Measurements from ENCODE around the gene RAB19.

The RAB19 gene, protein sequence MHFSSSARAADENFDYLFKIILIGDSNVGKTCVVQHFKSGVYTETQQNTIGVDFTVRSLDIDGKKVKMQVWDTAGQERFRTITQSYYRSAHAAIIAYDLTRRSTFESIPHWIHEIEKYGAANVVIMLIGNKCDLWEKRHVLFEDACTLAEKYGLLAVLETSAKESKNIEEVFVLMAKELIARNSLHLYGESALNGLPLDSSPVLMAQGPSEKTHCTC

DNA sequence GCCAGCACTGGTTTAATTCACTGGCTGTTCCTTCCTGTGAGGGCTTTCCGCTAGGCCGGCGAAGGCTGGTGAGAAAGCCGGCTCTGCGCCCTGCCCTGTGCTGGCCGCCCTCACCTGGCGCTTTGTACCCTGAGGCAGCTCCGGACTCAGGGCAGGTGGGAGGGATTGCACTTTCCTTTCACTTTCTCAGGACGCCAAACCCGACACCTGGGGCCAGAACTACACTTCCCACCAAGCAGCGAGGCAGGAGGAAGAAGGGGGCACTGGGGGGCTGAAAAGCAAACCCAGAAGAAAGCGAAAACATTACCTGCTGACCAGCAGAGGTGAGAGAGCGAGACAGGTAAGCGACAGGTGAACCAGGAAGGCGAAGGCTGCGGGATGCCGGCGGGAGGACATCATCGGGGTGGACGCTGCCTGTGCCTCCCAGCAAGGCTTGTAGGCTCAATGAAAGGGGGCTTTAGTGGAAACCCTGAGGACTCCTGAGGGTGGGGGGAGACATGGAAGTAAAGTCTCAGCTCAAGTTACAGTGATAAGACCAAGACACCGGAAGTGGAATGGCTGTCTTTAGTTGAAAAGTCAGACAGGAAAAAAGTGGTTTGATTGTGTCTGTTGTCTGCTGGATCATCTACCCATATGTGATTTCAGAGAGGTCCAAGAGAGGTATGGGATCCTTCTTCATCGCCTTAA lies at the start of gene RAB19:
RAB19 (plus strand) TSS at position 181 of the 687 bp plus-strand sequence. CDS start 3,589 bp downstream, outside the sequence.
- no peak for DNase-seq (ENCODE audit: low read depth in 2 of 2)

DNA sequence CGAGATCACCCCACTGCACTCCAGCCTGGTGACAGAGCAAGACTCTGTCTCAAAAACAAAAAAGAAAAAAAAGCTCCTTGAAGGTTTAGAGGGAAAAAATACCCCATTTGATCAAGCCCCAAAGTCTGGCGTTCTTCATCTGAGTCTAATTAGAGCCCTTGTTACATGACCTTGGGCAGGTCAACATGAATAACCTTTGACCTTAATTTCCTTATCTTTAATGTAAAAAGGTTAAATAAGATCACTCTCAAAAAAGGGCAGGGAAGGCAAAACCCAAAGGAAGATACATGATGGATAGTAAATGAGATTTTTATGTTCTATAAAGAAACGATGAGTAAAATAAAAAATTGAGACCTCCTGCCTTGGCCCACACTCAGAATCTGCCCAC lies 45.8 kb upstream of the RAB19 start:
- no peak for DNase-seq (ENCODE audit: low read depth in 2 of 2)

DNA sequence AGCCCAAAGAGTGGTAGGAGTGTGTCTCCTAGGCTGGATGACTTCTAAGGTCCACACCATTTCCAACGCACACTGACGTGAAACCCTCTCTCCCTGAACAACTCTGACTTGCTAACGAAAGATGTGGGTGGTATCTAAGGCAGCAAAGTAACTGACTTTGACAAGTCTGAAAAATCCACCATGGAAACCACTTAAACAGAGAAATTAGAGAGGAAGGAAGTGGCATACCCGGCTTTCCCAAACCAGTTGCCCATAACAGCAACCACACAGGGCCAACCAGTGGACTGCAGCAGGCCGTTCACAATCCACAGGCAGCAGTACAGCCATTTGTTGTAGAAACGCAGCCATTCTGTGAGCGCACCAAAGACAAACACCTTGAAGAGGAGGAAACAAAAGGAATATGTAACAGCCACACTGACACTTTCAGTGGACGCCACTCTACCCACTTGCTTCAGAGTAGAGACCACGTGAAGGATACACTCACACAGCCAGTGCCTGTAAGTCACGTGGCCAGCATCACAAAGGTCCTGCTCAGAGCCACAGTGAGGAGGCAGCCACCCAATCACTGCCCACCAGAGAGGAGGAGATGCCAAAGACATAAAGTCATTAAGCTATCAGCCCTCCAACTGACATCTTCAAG lies 45.3 kb upstream of the RAB19 start:
- no peak for DNase-seq (ENCODE audit: low read depth in 2 of 2)

DNA sequence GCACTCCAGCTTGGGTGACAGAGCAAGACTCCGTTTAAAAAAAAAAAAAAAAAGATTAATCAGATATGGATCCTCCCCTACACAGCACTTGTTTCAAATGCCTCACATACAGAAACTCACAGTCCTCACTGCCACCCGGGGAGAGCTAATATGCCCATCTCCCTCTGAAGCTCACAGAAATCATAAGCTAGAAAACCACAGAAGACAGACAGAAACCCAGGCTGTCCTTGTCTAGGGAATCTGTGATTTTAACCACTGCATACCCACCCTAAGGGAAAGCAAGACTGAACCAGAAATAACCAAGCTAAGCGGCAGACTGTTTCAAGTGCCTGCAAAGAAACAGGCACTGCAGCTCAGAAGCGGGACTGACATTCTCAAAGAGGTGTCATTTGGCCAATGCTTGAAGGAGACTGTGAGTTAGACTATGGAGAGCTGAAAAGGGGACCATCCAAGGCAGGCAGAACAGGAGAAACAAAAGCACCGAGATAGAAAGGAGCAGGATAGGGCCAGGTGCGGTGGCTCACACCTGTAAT lies 43.1 kb upstream of the RAB19 start:
- no peak for DNase-seq (ENCODE audit: low read depth in 2 of 2)

DNA sequence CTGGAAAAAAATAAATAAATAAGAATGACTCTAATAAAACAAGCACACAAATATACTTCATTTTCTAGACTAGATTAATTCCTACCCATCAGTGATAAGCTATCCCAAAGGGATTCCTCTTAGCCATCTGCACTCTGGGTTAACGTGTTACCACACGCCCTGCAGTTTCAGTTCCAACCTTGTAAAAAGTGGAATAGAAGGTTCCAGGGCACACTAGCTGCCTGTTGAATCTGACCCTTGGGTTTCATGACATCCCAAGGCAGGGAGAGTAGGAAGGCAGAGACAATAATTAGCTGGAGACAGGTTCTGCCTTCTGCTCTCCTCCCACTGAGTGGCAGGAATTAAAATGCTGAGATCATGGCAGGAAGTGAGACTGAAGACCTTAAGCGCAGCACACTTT lies 39.0 kb upstream of the RAB19 start:
- no peak for DNase-seq (ENCODE audit: low read depth in 2 of 2)

DNA sequence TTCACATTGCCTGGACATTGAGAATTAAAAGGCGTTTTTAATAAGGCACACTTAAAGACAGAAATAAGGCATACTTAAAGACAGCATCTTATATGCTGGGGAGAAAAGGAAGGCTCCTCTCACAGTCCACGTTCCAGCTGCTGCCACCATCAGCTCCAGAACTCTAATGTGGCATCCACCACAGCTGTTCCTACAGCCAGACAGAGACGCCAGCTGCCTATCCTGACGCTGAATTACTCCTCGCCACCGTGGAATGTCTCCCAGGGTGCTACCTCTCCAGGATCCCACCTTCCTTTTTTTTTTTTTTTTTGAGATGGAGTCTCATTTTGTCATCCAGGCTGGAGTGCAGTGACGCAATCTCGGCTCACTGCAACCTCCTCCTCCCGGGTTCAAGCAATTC lies 36.3 kb upstream of the RAB19 start:
- no peak for DNase-seq (ENCODE audit: low read depth in 2 of 2)

DNA sequence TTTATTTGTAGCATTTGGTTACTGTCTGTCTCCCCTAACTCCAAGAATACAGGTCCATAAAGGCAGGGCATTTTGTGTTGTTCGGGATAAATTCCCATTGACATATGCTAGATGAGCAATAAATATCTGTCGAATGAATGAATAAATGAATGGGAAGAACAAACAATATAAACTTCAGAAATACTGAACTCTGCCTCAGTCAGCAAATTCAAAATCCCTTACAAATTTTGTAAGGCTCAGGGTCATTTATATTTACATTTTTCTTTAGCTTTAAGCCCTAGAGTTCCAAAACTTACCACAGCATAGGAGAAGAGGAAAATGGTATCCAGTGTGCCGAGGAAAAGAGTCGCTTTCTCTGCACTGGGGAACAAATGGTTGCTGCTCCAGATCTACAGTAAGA lies 34.6 kb upstream of the RAB19 start:
- no peak for DNase-seq (ENCODE audit: low read depth in 2 of 2)

DNA sequence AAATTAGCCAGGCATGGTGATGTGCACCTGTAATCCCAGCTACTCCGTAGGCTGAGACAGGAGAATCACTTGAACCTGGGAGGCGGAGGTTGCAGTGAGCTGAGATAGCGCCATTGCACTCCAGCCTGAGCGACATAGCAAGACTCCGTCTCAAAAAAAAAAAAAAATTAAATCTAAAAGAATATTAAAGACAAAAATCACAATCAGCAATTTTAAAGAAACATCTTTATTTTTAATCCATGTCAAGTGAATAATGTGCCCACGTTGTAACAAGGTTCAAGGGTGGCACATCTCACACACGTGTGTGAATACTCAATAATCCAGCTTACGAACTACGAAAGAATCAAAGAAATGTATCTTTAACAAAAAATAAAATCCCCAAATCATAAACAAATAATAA lies 28.5 kb upstream of the RAB19 start:
- no peak for DNase-seq (ENCODE audit: low read depth in 2 of 2)

DNA sequence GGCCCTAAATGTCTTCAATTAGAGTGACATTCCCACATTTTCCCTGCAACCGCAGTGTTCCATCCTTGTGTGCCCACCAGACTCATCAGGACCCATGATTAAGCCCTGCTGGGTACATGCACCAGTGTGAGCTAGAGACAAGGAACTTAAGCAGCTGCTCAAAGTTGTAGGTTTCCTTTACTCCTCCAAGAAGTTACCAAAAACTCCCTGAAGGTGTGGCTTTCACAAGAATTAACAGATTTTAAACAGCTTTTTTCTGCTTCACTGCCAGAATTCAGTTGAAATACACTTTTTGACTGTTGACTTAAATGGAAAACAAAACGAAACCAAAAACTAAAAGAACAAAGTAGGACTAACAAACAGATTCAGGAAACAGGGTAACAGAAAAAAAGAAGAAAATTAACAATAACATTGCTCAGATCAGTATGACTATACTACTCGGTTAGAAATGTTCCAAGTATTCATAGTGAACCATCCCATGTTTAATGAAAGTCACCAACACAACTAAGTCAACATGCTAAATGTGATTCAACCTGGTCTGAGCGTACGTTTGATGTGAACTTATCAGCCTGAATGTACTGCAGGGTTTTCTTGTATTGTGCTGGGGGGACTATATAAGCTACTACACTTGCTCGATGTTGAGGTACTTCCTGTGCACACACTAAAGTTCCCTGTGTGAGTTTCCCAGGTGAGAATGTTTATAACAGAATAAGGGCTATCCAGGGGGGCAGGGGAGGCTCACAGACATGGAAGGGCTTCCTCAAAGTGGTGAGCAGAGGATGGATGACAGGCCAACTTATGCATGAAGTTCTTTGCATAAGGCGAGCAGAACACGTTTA lies 27.7 kb upstream of the RAB19 start:
- no peak for DNase-seq (ENCODE audit: low read depth in 2 of 2)

DNA sequence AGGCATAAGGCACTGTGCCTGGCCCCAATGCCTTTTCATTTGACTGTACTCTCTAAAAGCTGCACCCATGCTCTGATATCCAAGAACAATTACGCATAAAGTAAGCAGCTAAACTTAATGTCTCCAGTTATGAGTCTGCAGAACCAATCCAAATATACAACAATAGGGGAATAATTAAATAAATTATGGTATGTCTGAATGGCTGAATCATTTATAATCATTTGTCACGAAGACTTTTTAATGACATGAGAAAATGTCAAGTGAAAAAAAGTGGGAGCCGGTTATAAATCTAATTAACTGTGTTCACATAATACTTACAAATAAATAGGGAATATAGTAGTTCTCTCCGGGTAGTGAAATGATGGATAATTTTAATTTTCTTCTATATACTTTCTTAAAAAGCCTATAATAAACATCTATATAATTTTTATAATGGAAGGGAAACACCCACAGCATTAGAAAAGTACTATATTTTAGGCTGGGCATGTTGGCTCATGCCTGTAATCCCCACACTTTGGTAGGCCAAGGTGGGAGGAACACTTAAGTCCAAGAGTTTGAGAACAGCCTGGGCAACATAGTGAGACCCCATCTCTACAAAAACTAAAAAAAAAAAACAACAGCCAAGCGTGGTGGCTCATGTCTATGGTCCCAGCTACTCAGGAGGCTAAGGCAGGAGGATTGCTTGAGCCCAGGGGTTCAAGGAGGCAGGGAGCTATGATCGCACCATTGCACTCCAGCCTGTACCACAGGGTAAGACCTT lies 19.7 kb upstream of the RAB19 start:
- no peak for DNase-seq (ENCODE audit: low read depth in 2 of 2)

DNA sequence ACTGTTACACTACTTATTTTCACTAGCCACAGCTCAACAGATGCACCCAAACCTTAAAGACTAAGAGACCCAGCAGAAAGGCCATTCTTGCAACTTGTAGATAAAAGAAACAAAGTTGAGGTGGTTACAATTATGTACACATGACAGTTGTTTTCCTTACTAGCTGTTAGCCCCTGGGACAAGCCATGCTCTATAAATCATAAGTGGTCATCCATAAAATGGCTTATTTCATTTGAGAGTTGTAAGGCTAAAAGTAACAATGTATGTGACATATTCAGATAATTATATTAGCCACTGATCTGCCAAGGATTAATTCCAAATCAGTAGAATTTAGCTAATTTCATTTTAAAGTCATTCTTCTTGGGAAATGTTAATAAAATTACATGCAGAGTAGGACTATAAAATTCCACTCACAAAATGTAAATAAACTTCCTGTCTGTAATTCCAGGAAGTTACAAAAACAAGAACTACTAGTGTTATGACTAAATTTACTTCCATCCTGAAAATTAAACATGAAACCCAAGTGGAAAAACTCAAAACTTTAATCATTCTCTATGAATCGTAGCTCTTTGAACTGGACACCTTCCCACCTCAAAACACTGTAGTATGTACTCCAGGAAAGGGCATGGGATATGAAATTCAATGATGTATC lies 18.8 kb upstream of the RAB19 start:
- no peak for DNase-seq (ENCODE audit: low read depth in 2 of 2)

DNA sequence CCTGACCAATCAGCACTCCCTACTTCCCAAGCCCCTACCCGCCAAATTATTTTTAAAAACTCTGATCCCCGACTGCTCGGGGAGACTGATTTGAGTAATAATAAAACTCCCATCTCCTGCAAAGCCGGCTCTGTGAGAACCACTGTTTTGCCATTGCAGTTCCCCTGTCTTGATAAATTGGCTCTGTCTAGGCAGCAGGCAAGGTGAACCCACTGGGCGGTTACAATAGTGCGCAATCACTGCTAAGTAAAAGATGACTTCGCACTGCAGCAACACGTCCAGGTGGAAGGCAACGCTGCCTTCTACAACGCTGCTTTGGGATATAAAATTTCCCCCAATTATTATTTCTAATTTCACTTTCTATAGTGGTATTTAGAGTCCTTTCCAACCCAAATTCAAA lies 14.4 kb upstream of the RAB19 start:
- no peak for DNase-seq (ENCODE audit: low read depth in 2 of 2)

DNA sequence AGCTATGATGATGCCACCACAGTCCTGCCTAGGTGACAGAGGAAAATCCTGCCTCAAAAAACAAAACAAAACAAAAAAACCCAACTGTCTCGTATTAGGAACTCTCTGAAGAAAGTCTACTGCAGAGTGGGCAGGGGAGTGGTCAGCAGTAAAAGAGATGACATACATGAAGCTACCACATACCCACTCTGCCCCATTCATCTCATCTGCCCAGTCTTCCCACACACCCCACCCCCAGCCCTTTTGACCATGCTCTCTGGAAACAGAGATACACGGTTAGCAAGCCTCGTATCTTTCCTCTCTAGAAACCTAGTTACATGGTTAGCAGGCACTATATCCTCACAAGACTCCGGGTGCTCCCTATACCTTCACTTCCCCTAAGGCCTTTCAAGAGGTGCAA lies 13.8 kb upstream of the RAB19 start:
- no peak for DNase-seq (ENCODE audit: low read depth in 2 of 2)

DNA sequence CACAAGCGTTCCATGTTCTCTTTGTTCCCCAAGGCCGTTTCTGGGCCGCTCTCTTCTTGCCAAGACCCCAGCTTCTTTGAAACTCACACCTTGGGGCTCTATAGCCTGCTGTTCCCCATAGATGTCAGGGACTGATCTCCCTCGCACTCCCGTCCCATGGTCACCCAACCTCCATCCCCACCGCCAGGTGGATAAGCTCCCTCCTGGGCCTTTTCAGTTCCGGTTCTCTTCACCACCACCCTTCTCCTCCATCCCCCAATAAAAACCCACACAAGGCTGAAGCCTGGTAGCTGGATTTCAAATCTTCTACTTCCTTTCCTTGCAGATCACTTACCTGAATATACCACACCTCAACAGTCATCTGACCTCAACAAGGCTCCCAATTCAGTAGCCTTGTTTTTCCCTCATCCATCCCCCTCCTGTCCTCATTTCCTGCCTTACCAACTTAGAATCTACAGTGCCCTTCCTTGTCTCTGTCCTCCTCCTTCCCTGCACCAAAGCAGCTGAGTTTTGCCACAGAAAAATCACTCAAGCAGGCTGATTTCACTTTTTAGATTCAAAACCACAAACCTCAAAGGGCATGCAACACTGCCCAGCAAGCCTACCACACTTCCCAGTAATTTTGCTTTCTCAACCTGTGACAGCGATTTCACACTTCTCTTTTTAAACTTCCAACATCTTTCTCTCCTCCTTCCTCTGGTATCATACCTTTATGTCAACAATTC lies 13.2 kb upstream of the RAB19 start:
- no peak for DNase-seq (ENCODE audit: low read depth in 2 of 2)

DNA sequence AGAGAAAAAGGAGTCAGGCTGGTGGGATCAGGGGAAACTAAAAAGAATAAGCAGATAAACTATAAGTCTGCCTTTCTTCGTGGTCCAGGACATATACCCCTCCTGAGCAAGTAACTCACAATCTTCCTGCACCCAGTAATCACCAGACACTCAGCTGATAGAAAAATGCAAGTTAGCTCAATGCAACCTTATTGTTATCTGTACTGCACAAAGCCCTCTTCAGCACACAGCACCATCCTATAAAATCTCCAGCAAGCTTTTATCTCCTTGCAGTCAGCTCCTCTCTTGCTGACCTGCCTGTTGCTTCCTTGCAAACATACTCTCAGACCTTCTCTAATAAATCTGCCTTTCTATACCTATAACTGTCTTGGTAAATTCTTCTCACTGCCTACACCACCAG lies 12.2 kb upstream of the RAB19 start:
- DNase-seq (ENCODE audit: low read depth in 2 of 2): no peak

DNA sequence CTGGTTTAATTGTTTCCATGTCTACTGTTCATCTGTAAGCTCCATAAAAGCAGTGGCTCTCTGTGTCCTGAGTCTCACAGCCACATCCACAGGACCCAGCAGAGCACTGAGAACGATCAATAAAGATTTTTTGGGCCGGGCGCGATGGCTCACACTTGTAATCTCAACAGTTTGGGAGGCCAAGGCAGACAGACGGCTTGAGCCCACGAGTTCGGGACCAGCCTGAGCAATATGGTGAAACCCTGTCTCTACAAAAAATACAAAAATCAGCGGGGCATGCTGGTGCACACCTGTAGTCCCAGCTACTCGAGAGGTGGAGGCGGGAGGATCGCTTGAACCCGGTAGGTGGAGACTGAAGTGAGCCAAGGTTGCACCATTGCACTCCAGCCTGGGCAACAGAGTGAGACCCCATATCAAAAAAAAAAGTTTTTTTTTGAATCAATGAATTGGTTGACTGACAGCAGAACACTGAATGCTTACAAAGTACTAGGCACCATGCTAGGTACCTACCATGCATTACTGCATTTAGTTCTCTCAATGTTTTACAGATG lies 10.0 kb upstream of the RAB19 start:
- DNase-seq (ENCODE audit: low read depth in 2 of 2): no peak

DNA sequence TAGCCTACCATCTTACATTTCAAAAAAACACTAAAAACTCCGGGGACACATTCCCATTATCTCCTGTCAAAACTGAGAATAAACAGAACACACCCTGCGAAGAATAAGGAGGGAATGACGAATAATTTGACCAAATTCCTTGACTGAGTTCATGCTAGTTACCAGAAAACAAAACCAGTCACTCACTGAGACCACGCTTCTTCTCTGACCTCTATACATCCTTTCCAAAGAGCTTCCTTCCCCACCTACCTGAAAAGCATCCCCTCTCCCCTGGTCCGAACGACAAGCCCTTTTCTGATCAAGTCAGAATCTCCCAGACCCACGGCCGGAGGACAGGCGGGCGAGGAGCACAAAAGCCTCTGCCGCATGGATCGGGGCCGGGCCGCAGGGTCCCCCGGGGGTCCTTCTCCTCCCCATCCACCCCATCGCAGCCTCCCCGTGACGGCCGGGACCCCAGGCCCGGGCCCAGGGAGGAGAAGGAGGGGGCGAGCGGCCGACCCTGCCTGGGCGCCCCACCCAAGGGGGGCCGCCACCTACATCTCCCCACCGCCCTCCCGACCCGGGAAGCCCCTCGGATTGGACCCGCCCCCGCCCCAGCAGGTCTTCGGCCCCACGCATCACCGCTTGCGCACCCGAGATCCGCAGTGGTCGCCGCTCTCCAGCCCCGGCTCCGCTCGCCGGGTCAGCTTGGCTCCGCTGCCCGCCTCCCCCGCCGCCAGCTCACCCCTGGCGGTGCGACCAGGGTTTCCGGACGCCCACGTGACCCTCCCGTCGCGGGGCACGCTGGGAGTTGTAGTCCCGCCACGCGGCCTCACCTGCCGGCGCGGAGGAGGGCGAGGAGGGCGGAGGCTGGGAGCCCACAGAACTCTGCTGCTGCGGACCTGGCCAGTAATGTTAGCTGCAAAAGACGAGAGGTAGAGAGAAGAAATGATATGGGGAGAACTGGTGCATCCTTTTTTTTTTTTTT lies 5.8 kb upstream of the RAB19 start, which contains the start of gene SLC37A3:
SLC37A3 (minus strand) TSS at position 747 of the 967 bp plus-strand sequence. CDS start 16,004 bp downstream, outside the sequence.
- DNase-seq (ENCODE audit: low read depth in 2 of 2): peak in 1 of 2 experiments; percentile 31

DNA sequence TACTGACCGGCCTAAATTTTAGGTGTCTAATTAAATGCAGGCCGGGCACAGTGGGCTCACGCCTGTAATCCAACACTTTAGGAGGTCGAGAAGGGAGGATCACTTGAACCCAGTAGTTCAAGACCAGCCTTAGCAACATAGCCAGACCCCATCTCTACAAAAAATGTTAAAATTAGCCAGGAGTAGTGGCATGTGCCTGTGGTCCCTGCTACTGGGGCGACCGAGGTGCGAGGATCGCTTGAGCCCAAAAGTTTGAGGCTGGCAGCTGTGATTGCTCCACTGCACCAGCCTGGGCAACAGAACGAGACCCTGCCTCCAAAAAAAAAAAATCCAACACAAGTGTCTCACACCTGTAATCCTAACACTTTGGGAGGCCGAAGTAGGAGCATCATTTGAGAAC lies 5.0 kb upstream of the RAB19 start:
- no peak for DNase-seq (ENCODE audit: low read depth in 2 of 2)

DNA sequence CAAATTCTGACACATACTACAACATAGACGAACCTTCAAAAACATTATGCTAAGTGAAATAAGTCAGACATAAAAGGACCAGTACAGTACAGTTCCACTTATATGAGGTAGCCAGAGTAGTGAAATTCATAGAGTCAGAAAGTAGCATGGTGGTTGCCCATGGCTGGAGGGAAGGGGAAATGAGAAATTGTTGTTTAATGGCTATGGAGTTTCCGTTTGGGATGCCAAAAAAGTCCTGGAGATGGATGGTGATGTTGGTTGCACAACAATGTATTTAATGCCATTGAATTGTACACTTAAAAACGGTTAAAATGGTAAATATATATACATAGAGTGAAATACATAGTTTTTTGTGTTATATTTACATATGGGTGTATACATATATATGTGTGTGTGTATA lies 3.5 kb upstream of the RAB19 start:
- no peak for DNase-seq (ENCODE audit: low read depth in 2 of 2)

Measured in fibroblast of skin of left biceps (primary cell).